Smooth muscle cell (in vitro differentiated cells): Measurements from ENCODE around the gene SIGLEC6. TPM values are rescaled to one million over a fixed set of nuclear protein-coding genes. Genes with fewer than 3 reads are reported as not detected.

Source experiments
- DNase-seq: peaks from one replicate; lab custom pipeline; 2025; ENCODE audit not compliant: unreplicated experiment; lab: John Stamatoyannopoulos, UW
- H2AFZ ChIP-seq: fragments of 200-600 bp; sonication (generic); 2 replicates; pipeline ENCODE4 v1.6.0; 2016; ENCODE audit warnings: antibody characterized with exemption, low read depth, mild to moderate bottlenecking
- H3F3A ChIP-seq: fragments of 200-600 bp; sonication (generic); 2 replicates; pipeline ENCODE4 v1.6.0; 2017; ENCODE audit warnings: antibody characterized with exemption, low read depth
- H3K27ac ChIP-seq: fragments of 200-600 bp; sonication (generic); 2 replicates; pipeline ENCODE4 v1.5.1; 2016; ENCODE audit warnings: low read depth, mild to moderate bottlenecking
- H3K27me3 ChIP-seq: fragments of 200-600 bp; sonication (generic); 2 replicates; pipeline ENCODE4 v1.6.1; 2016; ENCODE audit warnings: low read depth, mild to moderate bottlenecking
- H3K36me3 ChIP-seq: fragments of 200-600 bp; sonication (generic); 2 replicates; pipeline ENCODE4 v1.5.1; 2016; ENCODE audit warnings: low read depth
- H3K4me1 ChIP-seq: fragments of 200-600 bp; sonication (generic); 2 replicates; pipeline ENCODE4 v1.5.1; 2016; ENCODE audit warnings: low read depth
- H3K4me2 ChIP-seq: fragments of 200-600 bp; sonication (generic); 2 replicates; pipeline ENCODE4 v1.6.0; 2016; ENCODE audit warnings: mild to moderate bottlenecking
- H3K4me3 ChIP-seq: fragments of 200-600 bp; sonication (generic); 2 replicates; pipeline ENCODE4 v1.5.1; 2016; ENCODE audit warnings: mild to moderate bottlenecking
- H3K79me2 ChIP-seq: fragments of 200-600 bp; sonication (generic); 2 replicates; pipeline ENCODE4 v1.6.0; 2016; ENCODE audit warnings: low read depth, mild to moderate bottlenecking
- H3K9ac ChIP-seq: fragments of 200-600 bp; sonication (generic); 2 replicates; pipeline ENCODE4 v1.6.0; 2016; ENCODE audit warnings: low read depth
- H3K9me3 ChIP-seq: fragments of 200-600 bp; sonication (generic); replicated peaks from 2 replicates; pipeline ENCODE4 v1.5.1; 2016; ENCODE audit warnings: low read depth
- H4K20me1 ChIP-seq: fragments of 200-600 bp; sonication (generic); 2 replicates; pipeline ENCODE4 v1.6.0; 2016; ENCODE audit warnings: low read depth
- WGBS: methylation state at CpG from one replicate; pipeline ENCODE4 v1.1.7; 2016; ENCODE audit warnings: low lambda C conversion rate; 5-methylcytosine and 5-hydroxymethylcytosine counted together
- polyA plus RNA-seq: library from polyadenylated mRNA; unstranded; fragments of >200 nt; fragmentation: Nextera tagmentation; extraction: Ambion mirVana; gene quantifications from 2 replicates; pipeline ENCODE4 v1.2.1, GENCODE V29; 2016
- total RNA-seq: library from RNA; depleted of rRNA; stranded (reverse); fragments of >200 nt; gene quantifications from 2 replicates; pipeline ENCODE4 v1.2.3, GENCODE V29; 2014
- TF ChIP-seq, protein P1 (sequence below): fragments of 200-600 bp; sonication (generic); IDR thresholded peaks from 2 replicates; pipeline ENCODE4 v1.5.1; 2017; ENCODE audit warnings: borderline replicate concordance, mild to moderate bottlenecking, antibody characterized with exemption; ENCODE audit not compliant: insufficient read depth, poor library complexity, severe bottlenecking

SIGLEC6 gene
- total and polyA plus RNA-seq, 2 experiments from 2014 or later, result 2.0 TPM; not detected in 1

DNA sequence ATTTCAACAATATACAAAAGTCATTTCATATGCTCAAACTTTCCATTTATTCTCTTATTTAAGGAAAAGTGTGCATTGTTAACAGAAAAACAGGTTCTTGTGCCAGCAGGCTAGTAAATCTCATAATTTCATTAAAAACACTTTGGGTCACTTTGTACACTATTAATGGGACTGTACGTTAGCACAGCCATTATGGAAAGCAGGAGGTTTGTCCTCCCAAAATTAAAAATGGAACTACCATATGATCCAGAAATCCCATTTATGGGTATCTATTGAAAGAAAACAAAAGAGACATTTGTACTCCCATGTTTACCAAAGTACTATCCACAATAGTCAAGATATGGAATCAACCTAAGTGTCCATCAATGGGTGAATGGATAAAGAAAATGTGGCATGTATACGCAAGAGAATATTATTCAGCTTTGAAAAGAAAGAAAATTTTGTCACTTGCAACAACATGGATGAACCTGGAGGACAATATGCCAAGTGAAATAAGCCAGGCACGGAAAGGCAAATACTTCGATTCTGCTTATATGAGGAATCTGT lies 8.4 kb upstream of the SIGLEC6 start:
- WGBS, result 81% methylated on average over 4 of the region's 4 CpGs
- TF ChIP-seq, protein P1, sequence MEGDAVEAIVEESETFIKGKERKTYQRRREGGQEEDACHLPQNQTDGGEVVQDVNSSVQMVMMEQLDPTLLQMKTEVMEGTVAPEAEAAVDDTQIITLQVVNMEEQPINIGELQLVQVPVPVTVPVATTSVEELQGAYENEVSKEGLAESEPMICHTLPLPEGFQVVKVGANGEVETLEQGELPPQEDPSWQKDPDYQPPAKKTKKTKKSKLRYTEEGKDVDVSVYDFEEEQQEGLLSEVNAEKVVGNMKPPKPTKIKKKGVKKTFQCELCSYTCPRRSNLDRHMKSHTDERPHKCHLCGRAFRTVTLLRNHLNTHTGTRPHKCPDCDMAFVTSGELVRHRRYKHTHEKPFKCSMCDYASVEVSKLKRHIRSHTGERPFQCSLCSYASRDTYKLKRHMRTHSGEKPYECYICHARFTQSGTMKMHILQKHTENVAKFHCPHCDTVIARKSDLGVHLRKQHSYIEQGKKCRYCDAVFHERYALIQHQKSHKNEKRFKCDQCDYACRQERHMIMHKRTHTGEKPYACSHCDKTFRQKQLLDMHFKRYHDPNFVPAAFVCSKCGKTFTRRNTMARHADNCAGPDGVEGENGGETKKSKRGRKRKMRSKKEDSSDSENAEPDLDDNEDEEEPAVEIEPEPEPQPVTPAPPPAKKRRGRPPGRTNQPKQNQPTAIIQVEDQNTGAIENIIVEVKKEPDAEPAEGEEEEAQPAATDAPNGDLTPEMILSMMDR, result no peak
- H3K4me1 ChIP-seq, result no peaks in the 10 kb centered on the region
- H3K4me3 ChIP-seq, result no peak overlapping the region
- DNase-seq, result no peak
- H3K9ac ChIP-seq, result no peak overlapping the region
- H3K9me3 ChIP-seq, result no peaks in the 10 kb centered on the region
- no peaks in the 10 kb centered on the region for H3K36me3 ChIP-seq
- no peak overlapping the region for H3K4me2 ChIP-seq
- no peaks in the 10 kb centered on the region for H4K20me1 ChIP-seq
- no peak overlapping the region for H3K27ac ChIP-seq
- H3F3A ChIP-seq, result no peaks in the 10 kb centered on the region
- H3K27me3 ChIP-seq, result no peaks in the 10 kb centered on the region
- H3K79me2 ChIP-seq, result no peaks in the 10 kb centered on the region
- no peak overlapping the region for H2AFZ ChIP-seq

DNA sequence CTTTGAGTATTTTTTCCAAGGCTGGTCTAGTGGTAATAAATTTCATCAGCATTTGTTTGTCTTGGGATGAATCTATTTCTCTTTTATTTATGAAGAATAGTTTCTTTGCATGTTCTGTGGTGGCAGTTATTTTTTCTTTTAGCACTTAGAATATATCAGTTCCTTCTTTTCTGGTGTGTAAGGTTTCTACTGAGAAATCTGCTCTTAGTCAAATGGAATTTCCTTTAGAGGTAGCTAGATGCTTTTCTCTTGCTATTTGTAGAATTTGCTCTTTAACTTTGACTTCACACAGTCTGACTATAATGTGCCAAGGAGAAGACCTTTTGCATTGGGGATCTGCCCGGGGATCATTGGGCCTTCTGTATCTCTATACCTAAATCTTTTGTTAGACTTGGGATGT lies 4.1 kb upstream of the SIGLEC6 start:
- H3K9me3 ChIP-seq, result no peaks in the 10 kb centered on the region
- H3K9ac ChIP-seq, result no peak overlapping the region
- no peak for DNase-seq
- 79% methylated on average over 1 of the region's 1 CpG for WGBS
- H3K27me3 ChIP-seq, result no peaks in the 10 kb centered on the region
- H3K27ac ChIP-seq, result no peak overlapping the region
- H3K79me2 ChIP-seq, result no peaks in the 10 kb centered on the region
- H3K4me1 ChIP-seq, result no peaks in the 10 kb centered on the region
- H2AFZ ChIP-seq, result no peak overlapping the region
- H3K4me2 ChIP-seq, result no peak overlapping the region
- TF ChIP-seq, protein P1, result no peak
- no peaks in the 10 kb centered on the region for H3K36me3 ChIP-seq
- no peaks in the 10 kb centered on the region for H3F3A ChIP-seq
- no peak overlapping the region for H3K4me3 ChIP-seq
- no peaks in the 10 kb centered on the region for H4K20me1 ChIP-seq

DNA sequence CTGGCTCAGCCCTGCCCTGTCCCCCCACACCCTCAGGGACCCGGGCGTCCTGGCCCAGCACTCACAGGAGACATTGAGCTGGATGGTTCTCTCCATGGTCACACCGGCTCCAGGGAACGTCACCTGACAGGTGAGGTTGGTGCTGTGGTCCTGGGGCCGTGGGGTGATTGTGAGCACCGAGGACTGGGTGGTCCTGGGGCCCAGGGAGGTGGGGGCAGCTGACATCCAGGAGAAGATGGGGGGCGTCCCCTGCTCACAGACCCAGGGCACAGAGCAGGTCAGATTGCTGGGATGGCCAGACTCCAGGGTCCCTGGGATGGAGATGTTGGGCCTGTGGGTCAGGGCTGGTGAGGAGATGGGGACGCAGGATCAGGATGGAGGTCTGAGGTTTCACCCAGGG lies 854 bp downstream of the SIGLEC6 start:
- Histone ChIP-seq H3F3A (no peaks in the 10 kb centered on the region), H3K9me3 (no peaks in the 10 kb centered on the region), H3K4me1 (no peaks in the 10 kb centered on the region), H3K4me2 (no peak overlapping the region), H3K9ac (no peak overlapping the region), H2AFZ (no peak overlapping the region), H3K27me3 (no peaks in the 10 kb centered on the region), H3K36me3 (no peaks in the 10 kb centered on the region), H3K4me3 (no peak overlapping the region), H3K27ac (no peak overlapping the region), H4K20me1 (no peaks in the 10 kb centered on the region), H3K79me2 (no peaks in the 10 kb centered on the region)
- TF ChIP-seq, protein P1, result no peak
- 78% methylated on average over 7 of the region's 8 CpGs for WGBS
- no peak for DNase-seq

DNA sequence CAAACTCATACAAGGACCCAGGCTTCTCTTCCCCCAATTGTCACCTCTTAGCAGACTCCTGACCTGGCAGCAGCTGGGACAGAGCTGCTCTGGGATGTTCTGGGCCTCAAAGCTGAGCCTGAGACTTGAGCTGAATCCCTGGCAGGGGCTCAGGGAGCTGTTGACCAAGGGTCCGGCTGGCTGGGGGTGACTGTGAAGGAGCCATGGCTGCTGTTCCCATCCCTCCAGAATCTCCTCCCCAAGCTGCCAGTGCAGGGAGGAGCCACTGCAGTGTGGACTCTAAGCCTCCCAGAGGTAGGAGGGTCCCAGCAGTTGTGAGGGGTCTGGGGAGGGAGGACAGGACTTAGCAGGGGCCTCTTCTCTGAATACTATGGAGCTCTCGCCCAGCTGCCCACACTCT lies 2.2 kb downstream of the SIGLEC6 start:
- no peaks in the 10 kb centered on the region for H3K27me3 ChIP-seq
- H3F3A ChIP-seq, result no peaks in the 10 kb centered on the region
- no peaks in the 10 kb centered on the region for H3K36me3 ChIP-seq
- TF ChIP-seq, protein P1, result no peak
- DNase-seq, result no peak
- no peak overlapping the region for H3K27ac ChIP-seq
- H3K4me1 ChIP-seq, result no peaks in the 10 kb centered on the region
- H4K20me1 ChIP-seq, result no peaks in the 10 kb centered on the region
- H3K4me2 ChIP-seq, result no peak overlapping the region
- H2AFZ ChIP-seq, result no peak overlapping the region
- no peak overlapping the region for H3K9ac ChIP-seq
- H3K9me3 ChIP-seq, result no peaks in the 10 kb centered on the region
- H3K79me2 ChIP-seq, result no peaks in the 10 kb centered on the region
- H3K4me3 ChIP-seq, result no peak overlapping the region
- WGBS, result 84% methylated on average over 2 of the region's 2 CpGs
